ENCODE data around the gene PGLYRP4.
"Not testable (repeated sequence)": the region's sequence is repeated elsewhere in the genome, so short reads cannot be mapped to it uniquely, and the experiment has no call there.

Gene PGLYRP4

GRCh38 chr1:153350321-153350957 is 1.8 kb upstream of the PGLYRP4 start:
- H3K4me1 ChIP-seq (ENCODE audit: insufficient read depth, low read length): no peaks in the 10 kb centered on the region
- H3K9ac ChIP-seq (ENCODE audit: low read depth, low read length): no peak overlapping the region
- no peak overlapping the region for H3K4me2 ChIP-seq (ENCODE audit: insufficient read depth, low read length)
- H2AFZ ChIP-seq (ENCODE audit: low read depth, low read length): no peak overlapping the region
- H3K27ac ChIP-seq (ENCODE audit: low read length): no peak overlapping the region
- peaks cover 13% of the 10 kb centered on the region for H3K27me3 ChIP-seq (ENCODE audit: insufficient read depth, low read length, poor library complexity)
- H3K36me3 ChIP-seq (ENCODE audit: insufficient read depth, low read length): no peaks in the 10 kb centered on the region
- no peaks in the 10 kb centered on the region for H3K9me3 ChIP-seq (ENCODE audit: insufficient read depth, low read length, severe bottlenecking)
- ATAC-seq (ENCODE audit: insufficient read depth, low read depth): no peak
- H4K20me1 ChIP-seq (ENCODE audit: insufficient read depth, low read length): no peaks in the 10 kb centered on the region; the same call in 1 of the 2 replicates
- no peaks in the 10 kb centered on the region for H3K79me2 ChIP-seq (ENCODE audit: insufficient read depth, low read length)
- TF ChIP-seq EZH2 (IDR thresholded peaks at IDR 0.05; ENCODE audit: borderline replicate concordance, low read depth, low read length, severe bottlenecking): no peak
- TF ChIP-seq CTCF (IDR thresholded peaks at IDR 0.05; ENCODE audit: borderline replicate concordance, extremely low read depth, low read length, poor library complexity, severe bottlenecking): no peak
- no peak for DNase-seq
- H3K4me3 ChIP-seq (ENCODE audit: low read depth in 1 of 2, low read length in 2 of 2): no peak overlapping the region

DNA sequence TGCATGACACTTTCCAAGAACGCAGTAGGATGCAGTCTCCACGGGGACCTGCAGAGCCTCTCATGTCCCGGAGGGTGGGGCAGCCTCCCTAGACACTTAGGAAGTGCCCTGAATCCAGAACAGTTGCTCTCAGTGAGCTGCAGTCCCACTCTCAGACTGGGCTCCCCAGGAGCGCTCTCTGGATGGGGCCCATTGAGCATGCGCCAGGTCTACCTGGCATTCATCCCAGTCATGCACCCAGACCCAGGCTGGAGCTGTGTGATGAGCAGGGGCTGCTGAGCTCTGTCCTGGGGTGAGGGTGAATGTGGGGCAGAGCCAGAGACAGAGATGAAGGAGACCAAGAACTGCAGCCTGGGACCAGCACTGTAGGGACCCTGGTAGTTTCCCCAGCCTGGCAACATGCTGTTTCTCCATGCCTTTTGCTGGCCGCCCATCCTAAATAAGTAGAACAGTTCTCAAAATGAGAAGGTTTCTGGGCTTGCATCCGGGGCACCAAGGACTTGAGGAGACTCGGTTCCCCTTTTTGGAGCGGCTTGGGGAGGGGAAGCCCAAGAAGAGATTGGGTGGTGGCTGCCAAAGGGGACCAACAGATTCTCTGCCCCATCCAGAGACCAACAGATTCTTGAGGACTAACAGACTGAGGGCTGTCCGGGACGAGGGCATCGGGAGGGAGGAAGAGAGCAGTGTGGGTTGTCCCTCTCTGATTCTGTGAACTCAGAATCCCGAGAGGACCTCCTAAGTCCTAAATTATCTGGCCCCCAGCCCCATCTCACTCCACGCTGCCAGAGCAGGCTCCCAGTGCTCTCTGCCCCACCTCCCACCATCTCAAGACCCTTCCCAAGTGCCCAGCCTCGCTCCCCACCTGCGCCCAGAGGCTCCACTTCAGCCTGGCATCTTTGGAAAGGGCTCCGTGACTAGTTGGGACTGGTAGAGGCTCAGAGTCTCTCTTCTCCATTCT is 1.0 kb upstream of the PGLYRP4 start:
- DNase-seq (no peak), ATAC-seq (ENCODE audit: insufficient read depth, low read depth) (no peak)
- Histone ChIP-seq H3K9ac (ENCODE audit: low read depth, low read length) (no peak overlapping the region), H2AFZ (ENCODE audit: low read depth, low read length) (no peak overlapping the region), H3K27ac (ENCODE audit: low read length) (no peak overlapping the region), H3K9me3 (ENCODE audit: insufficient read depth, low read length, severe bottlenecking) (no peaks in the 10 kb centered on the region), H3K4me1 (ENCODE audit: insufficient read depth, low read length) (no peaks in the 10 kb centered on the region), H4K20me1 (ENCODE audit: insufficient read depth, low read length) (no peaks in the 10 kb centered on the region; the same call in 1 of the 2 replicates), H3K4me2 (ENCODE audit: insufficient read depth, low read length) (no peak overlapping the region), H3K4me3 (ENCODE audit: low read depth in 1 of 2, low read length in 2 of 2) (no peak overlapping the region), H3K36me3 (ENCODE audit: insufficient read depth, low read length) (no peaks in the 10 kb centered on the region), H3K27me3 (ENCODE audit: insufficient read depth, low read length, poor library complexity) (peaks cover 21% of the 10 kb centered on the region), H3K79me2 (ENCODE audit: insufficient read depth, low read length) (no peaks in the 10 kb centered on the region)
- TF ChIP-seq EZH2 (IDR thresholded peaks at IDR 0.05; ENCODE audit: borderline replicate concordance, low read depth, low read length, severe bottlenecking): no peak
- no peak for TF ChIP-seq CTCF (IDR thresholded peaks at IDR 0.05; ENCODE audit: borderline replicate concordance, extremely low read depth, low read length, poor library complexity, severe bottlenecking)

GRCh38 chr1:153347856-153348255 is 785 bp downstream of the PGLYRP4 start:
- ATAC-seq (ENCODE audit: insufficient read depth, low read depth): no peak
- H3K4me1 ChIP-seq (ENCODE audit: insufficient read depth, low read length): no peaks in the 10 kb centered on the region
- H3K27me3 ChIP-seq (ENCODE audit: insufficient read depth, low read length, poor library complexity): peaks cover 37% of the 10 kb centered on the region

GRCh38 chr1:153347049-153347448 is 1.6 kb downstream of the PGLYRP4 start:
- not testable (repeated sequence) for H4K20me1 ChIP-seq (ENCODE audit: insufficient read depth, low read length); H3K4me3 ChIP-seq (ENCODE audit: low read depth in 1 of 2, low read length in 2 of 2); H3K9ac ChIP-seq (ENCODE audit: low read depth, low read length); ATAC-seq (ENCODE audit: insufficient read depth, low read depth); H3K36me3 ChIP-seq (ENCODE audit: insufficient read depth, low read length); H3K4me2 ChIP-seq (ENCODE audit: insufficient read depth, low read length); H2AFZ ChIP-seq (ENCODE audit: low read depth, low read length); H3K79me2 ChIP-seq (ENCODE audit: insufficient read depth, low read length); H3K9me3 ChIP-seq (ENCODE audit: insufficient read depth, low read length, severe bottlenecking); H3K27ac ChIP-seq (ENCODE audit: low read length); DNase-seq; H3K4me1 ChIP-seq (ENCODE audit: insufficient read depth, low read length)
- H3K27me3 ChIP-seq (ENCODE audit: insufficient read depth, low read length, poor library complexity): peaks cover 37% of the 10 kb centered on the region

More at GRCh38 chr1:153347856-153348255, 785 bp downstream of the PGLYRP4 start:
- DNase-seq: no peak
- no peaks in the 10 kb centered on the region for H3K79me2 ChIP-seq (ENCODE audit: insufficient read depth, low read length)
- no peak overlapping the region for H2AFZ ChIP-seq (ENCODE audit: low read depth, low read length)
- no peaks in the 10 kb centered on the region for H3K36me3 ChIP-seq (ENCODE audit: insufficient read depth, low read length)
- no peak overlapping the region for H3K9ac ChIP-seq (ENCODE audit: low read depth, low read length)
- H3K4me3 ChIP-seq (ENCODE audit: low read depth in 1 of 2, low read length in 2 of 2): no peak overlapping the region
- no peak overlapping the region for H3K4me2 ChIP-seq (ENCODE audit: insufficient read depth, low read length)
- no peak overlapping the region for H3K27ac ChIP-seq (ENCODE audit: low read length)
- TF ChIP-seq CTCF (IDR thresholded peaks at IDR 0.05; ENCODE audit: borderline replicate concordance, extremely low read depth, low read length, poor library complexity, severe bottlenecking) (no peak), EZH2 (IDR thresholded peaks at IDR 0.05; ENCODE audit: borderline replicate concordance, low read depth, low read length, severe bottlenecking) (no peak)
- H4K20me1 ChIP-seq (ENCODE audit: insufficient read depth, low read length): peaks cover 3% of the 10 kb centered on the region; the same call in 1 of the 2 replicates
- H3K9me3 ChIP-seq (ENCODE audit: insufficient read depth, low read length, severe bottlenecking): no peaks in the 10 kb centered on the region
